ENCODE results near the gene ZBTB20.

ZBTB20 gene

DNA sequence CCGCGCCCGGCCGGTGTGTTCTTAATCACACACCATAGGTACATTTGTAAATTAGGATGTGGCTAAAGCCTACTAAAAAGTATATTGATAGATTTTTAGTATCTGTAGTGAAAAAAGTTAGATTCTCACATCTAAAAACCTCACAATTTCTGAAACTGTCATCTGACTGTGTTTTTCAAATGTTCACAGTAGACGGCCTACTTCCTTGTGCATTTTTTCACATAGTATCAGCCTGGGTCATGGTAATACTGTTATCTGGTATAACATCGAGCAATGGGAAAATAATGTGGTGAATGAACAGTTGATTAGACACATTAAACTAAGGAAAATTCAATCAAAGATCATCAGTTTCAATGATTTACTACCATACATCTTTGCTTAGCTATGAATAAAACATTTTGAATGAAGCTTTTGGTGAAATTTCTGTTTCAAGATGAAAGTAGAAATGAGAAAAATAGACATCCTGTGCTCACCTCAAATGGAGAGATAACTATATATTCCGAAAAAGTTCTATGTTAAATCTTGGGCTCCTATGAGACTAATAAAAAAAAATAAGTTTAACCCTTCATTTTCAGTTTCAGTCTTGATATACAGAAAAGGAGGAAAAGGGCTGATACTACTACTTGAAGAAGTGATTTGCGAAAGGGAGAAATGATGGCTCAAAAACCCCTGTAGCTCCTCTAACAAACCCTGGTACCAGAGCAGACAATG is 262.7 kb downstream of the ZBTB20 start (continued):
- TF ChIP-seq, protein P1, sequence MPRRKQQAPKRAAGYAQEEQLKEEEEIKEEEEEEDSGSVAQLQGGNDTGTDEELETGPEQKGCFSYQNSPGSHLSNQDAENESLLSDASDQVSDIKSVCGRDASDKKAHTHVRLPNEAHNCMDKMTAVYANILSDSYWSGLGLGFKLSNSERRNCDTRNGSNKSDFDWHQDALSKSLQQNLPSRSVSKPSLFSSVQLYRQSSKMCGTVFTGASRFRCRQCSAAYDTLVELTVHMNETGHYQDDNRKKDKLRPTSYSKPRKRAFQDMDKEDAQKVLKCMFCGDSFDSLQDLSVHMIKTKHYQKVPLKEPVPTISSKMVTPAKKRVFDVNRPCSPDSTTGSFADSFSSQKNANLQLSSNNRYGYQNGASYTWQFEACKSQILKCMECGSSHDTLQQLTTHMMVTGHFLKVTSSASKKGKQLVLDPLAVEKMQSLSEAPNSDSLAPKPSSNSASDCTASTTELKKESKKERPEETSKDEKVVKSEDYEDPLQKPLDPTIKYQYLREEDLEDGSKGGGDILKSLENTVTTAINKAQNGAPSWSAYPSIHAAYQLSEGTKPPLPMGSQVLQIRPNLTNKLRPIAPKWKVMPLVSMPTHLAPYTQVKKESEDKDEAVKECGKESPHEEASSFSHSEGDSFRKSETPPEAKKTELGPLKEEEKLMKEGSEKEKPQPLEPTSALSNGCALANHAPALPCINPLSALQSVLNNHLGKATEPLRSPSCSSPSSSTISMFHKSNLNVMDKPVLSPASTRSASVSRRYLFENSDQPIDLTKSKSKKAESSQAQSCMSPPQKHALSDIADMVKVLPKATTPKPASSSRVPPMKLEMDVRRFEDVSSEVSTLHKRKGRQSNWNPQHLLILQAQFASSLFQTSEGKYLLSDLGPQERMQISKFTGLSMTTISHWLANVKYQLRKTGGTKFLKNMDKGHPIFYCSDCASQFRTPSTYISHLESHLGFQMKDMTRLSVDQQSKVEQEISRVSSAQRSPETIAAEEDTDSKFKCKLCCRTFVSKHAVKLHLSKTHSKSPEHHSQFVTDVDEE (CRISPR knock-in tag; IDR thresholded peaks at IDR 0.05) = no peak
- TF ChIP-seq PPARA (CRISPR knock-in tag; IDR thresholded peaks at IDR 0.05; ENCODE audit: borderline replicate concordance) (no peak), ZFP30 (CRISPR knock-in tag; IDR thresholded peaks at IDR 0.05) (no peak), ZNF565 (CRISPR knock-in tag; conservative IDR thresholded peaks at IDR 0.05; ENCODE audit: low read depth) (no peak), ZFP3 (CRISPR knock-in tag; IDR thresholded peaks at IDR 0.05) (no peak), OSR1 (CRISPR knock-in tag; IDR thresholded peaks at IDR 0.05) (no peak)

DNA sequence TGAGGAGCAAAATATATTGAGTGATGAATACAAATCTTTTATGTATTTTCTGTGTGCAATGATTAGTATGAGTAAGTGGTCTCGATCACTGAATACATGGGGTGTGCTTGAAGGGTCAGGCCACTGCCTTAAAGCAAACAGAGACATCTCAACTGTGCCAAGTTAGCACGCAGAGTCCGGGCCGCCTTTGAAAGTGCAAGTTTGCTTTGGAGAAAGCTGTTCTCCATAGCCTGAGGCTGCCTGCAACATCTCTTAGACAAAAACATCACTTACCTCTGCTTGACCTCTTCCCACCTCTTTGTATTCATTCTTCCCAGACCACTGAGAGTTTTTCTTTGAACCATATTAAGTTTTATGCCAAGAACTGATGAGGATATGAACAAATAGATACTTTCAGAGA is 267.0 kb downstream of the ZBTB20 start:
- ATAC-seq = no peak
- TF ChIP-seq ZFP30 (CRISPR knock-in tag; IDR thresholded peaks at IDR 0.05) = no peak
- no peak for TF ChIP-seq ZNF70 (CRISPR knock-in tag; IDR thresholded peaks at IDR 0.05)
- TF ChIP-seq ZFP3 (CRISPR knock-in tag; IDR thresholded peaks at IDR 0.05) = no peak
- no peak for TF ChIP-seq TCF4 (CRISPR knock-in tag; IDR thresholded peaks at IDR 0.05; ENCODE audit: borderline replicate concordance)
- TF ChIP-seq ISL1 (CRISPR knock-in tag; IDR thresholded peaks at IDR 0.05) = no peak
- TF ChIP-seq, protein P2, sequence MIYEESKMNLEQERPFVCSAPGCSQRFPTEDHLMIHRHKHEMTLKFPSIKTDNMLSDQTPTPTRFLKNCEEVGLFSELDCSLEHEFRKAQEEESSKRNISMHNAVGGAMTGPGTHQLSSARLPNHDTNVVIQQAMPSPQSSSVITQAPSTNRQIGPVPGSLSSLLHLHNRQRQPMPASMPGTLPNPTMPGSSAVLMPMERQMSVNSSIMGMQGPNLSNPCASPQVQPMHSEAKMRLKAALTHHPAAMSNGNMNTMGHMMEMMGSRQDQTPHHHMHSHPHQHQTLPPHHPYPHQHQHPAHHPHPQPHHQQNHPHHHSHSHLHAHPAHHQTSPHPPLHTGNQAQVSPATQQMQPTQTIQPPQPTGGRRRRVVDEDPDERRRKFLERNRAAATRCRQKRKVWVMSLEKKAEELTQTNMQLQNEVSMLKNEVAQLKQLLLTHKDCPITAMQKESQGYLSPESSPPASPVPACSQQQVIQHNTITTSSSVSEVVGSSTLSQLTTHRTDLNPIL (CRISPR knock-in tag; IDR thresholded peaks at IDR 0.05; ENCODE audit: low read depth) = no peak
- TF ChIP-seq RARB (CRISPR knock-in tag; IDR thresholded peaks at IDR 0.05) = no peak
- no peak for TF ChIP-seq GLIS3 (CRISPR knock-in tag; IDR thresholded peaks at IDR 0.05)
- TF ChIP-seq, protein P3, sequence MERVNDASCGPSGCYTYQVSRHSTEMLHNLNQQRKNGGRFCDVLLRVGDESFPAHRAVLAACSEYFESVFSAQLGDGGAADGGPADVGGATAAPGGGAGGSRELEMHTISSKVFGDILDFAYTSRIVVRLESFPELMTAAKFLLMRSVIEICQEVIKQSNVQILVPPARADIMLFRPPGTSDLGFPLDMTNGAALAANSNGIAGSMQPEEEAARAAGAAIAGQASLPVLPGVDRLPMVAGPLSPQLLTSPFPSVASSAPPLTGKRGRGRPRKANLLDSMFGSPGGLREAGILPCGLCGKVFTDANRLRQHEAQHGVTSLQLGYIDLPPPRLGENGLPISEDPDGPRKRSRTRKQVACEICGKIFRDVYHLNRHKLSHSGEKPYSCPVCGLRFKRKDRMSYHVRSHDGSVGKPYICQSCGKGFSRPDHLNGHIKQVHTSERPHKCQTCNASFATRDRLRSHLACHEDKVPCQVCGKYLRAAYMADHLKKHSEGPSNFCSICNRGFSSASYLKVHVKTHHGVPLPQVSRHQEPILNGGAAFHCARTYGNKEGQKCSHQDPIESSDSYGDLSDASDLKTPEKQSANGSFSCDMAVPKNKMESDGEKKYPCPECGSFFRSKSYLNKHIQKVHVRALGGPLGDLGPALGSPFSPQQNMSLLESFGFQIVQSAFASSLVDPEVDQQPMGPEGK (CRISPR knock-in tag; IDR thresholded peaks at IDR 0.05; ENCODE audit: borderline replicate concordance) = no peak
- no peak for TF ChIP-seq SNAI2 (CRISPR knock-in tag; IDR thresholded peaks at IDR 0.05)
- TF ChIP-seq, protein P4, sequence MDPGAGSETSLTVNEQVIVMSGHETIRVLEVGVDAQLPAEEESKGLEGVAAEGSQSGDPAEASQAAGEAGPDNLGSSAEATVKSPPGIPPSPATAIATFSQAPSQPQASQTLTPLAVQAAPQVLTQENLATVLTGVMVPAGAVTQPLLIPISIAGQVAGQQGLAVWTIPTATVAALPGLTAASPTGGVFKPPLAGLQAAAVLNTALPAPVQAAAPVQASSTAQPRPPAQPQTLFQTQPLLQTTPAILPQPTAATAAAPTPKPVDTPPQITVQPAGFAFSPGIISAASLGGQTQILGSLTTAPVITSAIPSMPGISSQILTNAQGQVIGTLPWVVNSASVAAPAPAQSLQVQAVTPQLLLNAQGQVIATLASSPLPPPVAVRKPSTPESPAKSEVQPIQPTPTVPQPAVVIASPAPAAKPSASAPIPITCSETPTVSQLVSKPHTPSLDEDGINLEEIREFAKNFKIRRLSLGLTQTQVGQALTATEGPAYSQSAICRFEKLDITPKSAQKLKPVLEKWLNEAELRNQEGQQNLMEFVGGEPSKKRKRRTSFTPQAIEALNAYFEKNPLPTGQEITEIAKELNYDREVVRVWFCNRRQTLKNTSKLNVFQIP (CRISPR knock-in tag; IDR thresholded peaks at IDR 0.05; ENCODE audit: borderline replicate concordance, low read depth) = no peak
- no peak for TF ChIP-seq OSR1 (CRISPR knock-in tag; IDR thresholded peaks at IDR 0.05)
- no peak for TF ChIP-seq ZNF8 (CRISPR knock-in tag; IDR thresholded peaks at IDR 0.05)

DNA sequence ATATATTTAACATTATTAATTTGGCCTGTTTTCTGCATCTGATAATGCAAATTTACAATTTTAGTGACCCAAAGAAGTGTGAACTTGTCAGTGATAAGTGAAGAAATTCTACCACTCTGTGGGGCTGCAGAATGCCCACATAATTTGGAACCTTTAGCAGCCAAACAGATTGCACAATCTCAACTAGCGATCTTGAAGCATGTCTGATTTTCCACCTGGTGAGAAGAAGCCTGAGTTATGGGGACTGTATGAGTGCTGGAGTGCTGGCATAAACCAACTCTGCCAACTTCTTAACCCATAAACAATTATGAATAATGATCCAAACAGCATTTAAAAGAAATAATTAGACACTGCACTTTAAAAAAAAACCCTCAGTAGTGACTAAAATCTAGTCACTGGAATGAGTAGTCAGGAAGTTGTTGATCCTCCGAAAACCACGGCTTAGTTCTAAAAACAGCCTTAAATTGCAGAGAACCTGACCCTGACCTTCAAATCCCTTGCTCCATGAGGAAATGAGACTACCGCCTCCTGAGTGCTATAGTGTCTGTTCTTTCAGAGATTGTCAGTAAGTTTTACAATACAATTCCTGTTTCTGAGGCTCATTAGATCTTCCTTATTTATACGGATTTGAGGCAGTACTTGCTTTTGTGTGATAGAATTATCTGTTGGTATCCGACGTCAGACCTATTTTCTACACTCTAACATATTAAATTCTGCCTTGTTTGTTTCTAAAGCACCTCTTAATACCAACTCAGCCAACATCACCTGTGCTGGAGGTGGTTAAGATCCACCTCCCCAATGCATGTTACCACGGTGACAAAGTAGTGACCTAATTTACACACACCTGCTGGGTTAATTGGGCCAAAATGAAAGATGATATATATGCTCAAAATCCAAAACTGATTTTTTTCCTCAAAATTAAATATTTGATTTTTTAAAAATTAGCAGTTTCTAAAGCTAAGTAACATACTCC is 267.7 kb downstream of the ZBTB20 start:
- peak; percentile 66; the same call in 2 of the 3 replicates for ATAC-seq
- TF ChIP-seq, protein P5, sequence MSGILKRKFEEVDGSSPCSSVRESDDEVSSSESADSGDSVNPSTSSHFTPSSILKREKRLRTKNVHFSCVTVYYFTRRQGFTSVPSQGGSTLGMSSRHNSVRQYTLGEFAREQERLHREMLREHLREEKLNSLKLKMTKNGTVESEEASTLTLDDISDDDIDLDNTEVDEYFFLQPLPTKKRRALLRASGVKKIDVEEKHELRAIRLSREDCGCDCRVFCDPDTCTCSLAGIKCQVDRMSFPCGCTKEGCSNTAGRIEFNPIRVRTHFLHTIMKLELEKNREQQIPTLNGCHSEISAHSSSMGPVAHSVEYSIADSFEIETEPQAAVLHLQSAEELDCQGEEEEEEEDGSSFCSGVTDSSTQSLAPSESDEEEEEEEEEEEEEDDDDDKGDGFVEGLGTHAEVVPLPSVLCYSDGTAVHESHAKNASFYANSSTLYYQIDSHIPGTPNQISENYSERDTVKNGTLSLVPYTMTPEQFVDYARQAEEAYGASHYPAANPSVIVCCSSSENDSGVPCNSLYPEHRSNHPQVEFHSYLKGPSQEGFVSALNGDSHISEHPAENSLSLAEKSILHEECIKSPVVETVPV (CRISPR knock-in tag; IDR thresholded peaks at IDR 0.05) = no peak
- TF ChIP-seq OSR1 (CRISPR knock-in tag; IDR thresholded peaks at IDR 0.05) = no peak
- TF ChIP-seq TOX (CRISPR knock-in tag; IDR thresholded peaks at IDR 0.05; ENCODE audit: borderline replicate concordance) = no peak
- TF ChIP-seq ESRRG (CRISPR knock-in tag; IDR thresholded peaks at IDR 0.05) = no peak
- TF ChIP-seq, protein P2 (CRISPR knock-in tag; IDR thresholded peaks at IDR 0.05; ENCODE audit: low read depth) = no peak
- TF ChIP-seq ISL1 (CRISPR knock-in tag; IDR thresholded peaks at IDR 0.05) = no peak
- no peak for TF ChIP-seq ZNF70 (CRISPR knock-in tag; IDR thresholded peaks at IDR 0.05)
- TF ChIP-seq, protein P3 (CRISPR knock-in tag; IDR thresholded peaks at IDR 0.05; ENCODE audit: borderline replicate concordance) = no peak
- no peak for TF ChIP-seq ZFP3 (CRISPR knock-in tag; IDR thresholded peaks at IDR 0.05)
- no peak for TF ChIP-seq ZNF565 (CRISPR knock-in tag; conservative IDR thresholded peaks at IDR 0.05; ENCODE audit: low read depth)
- TF ChIP-seq ZFP30 (CRISPR knock-in tag; IDR thresholded peaks at IDR 0.05) = no peak
- TF ChIP-seq ZNF8 (CRISPR knock-in tag; IDR thresholded peaks at IDR 0.05) = no peak
- no peak for TF ChIP-seq PPARA (CRISPR knock-in tag; IDR thresholded peaks at IDR 0.05; ENCODE audit: borderline replicate concordance)
- TF ChIP-seq ARNTL (CRISPR knock-in tag; IDR thresholded peaks at IDR 0.05; ENCODE audit: borderline replicate concordance, low read depth) = no peak
- TF ChIP-seq CSDC2 (CRISPR knock-in tag; IDR thresholded peaks at IDR 0.05) = no peak
- no peak for TF ChIP-seq BACH2 (CRISPR knock-in tag; IDR thresholded peaks at IDR 0.05; ENCODE audit: borderline replicate concordance)

Data from SK-N-SH treated with all-trans-retinoic acid at 6 μM for 48 hours (cell line).